Gastroesophageal sphincter (tissue), 4 donors: ENCODE data around the gene GLMN. TPM values are rescaled to one million over a fixed set of nuclear protein-coding genes. Genes with fewer than 3 reads are reported as not detected.
A peak's percentile ranks its signal among the peaks of the same experiment; 100 is the strongest.
"Not testable (repeated sequence)": the region's sequence is repeated elsewhere in the genome, so short reads cannot be mapped to it uniquely, and the experiment has no call there.

ENCODE experiments used
- ATAC-seq: fragments of 150-250 bp; one replicate; pipeline ENCODE4 v1.9.1; 2016; ENCODE audit warnings: mild to moderate bottlenecking, moderate library complexity
- H3K27ac ChIP-seq, 4 donors: fragments of 200-600 bp; sonication (generic) in 3 of 4; 1 replicate in 3 of 4; 2 replicates in 1 of 4; pipeline ENCODE4 v1.5.1; 2016 to 2019
- H3K27me3 ChIP-seq: fragments of 200-600 bp; sonication (generic); one replicate; pipeline ENCODE4 v1.5.1; 2019
- H3K36me3 ChIP-seq, 2 donors: fragments of 200-600 bp; sonication (generic); one replicate each; pipeline ENCODE4 v1.5.1; 2019; ENCODE audit warnings: control low read depth in 1 of 2
- H3K4me1 ChIP-seq, 3 donors: fragments of 200-600 bp; sonication (generic); 1 replicate in 2 of 3; 2 replicates in 1 of 3; pipeline ENCODE4 v1.5.1; 2016 to 2019; ENCODE audit warnings: control low read depth in 2 of 3
- H3K4me3 ChIP-seq, 2 donors: fragments of 200-600 bp; sonication (generic); one replicate each; pipeline ENCODE4 v1.5.1; 2019; ENCODE audit warnings: mild to moderate bottlenecking in 1 of 2, moderate library complexity in 1 of 2
- H3K9me3 ChIP-seq, 3 donors: fragments of 200-600 bp; sonication (generic); one replicate each; pipeline ENCODE4 v1.5.1; 2017 to 2019; ENCODE audit warnings: control low read depth in 2 of 3
- CTCF ChIP-seq, 4 experiments: fragments of 200-600 bp in 2 of 4; fragments of 450-650 bp in 2 of 4; sonication (generic) in 1 of 4; IDR thresholded peaks; one replicate each; pipeline ENCODE4 v1.5.1; 2017 to 2019; ENCODE audit warnings: antibody characterized with exemption in 4 of 4, mild to moderate bottlenecking in 2 of 4, moderate library complexity in 2 of 4
- EP300 ChIP-seq: sonication (generic); formaldehyde crosslinking; IDR thresholded peaks from one replicate; pipeline ENCODE4 v1.6.1; 2017; ENCODE audit warnings: antibody characterized with exemption, mild to moderate bottlenecking
- POLR2A ChIP-seq, 2 donors: fragments of 450-650 bp; IDR thresholded peaks; one replicate each; pipeline ENCODE4 v1.6.1; 2017; ENCODE audit warnings: antibody characterized with exemption in 2 of 2, mild to moderate bottlenecking in 2 of 2, moderate library complexity in 1 of 2
- POLR2AphosphoS5 ChIP-seq: sonication (generic); formaldehyde crosslinking; IDR thresholded peaks from one replicate; pipeline ENCODE4 v1.6.1; 2017; ENCODE audit warnings: antibody characterized with exemption
- WGBS, 2 donors: methylation state at CpG; one replicate each; pipeline ENCODE4 v1.1.5; 2018; ENCODE audit warnings: low coverage in 1 of 2; 5-methylcytosine and 5-hydroxymethylcytosine counted together
- total RNA-seq, 4 donors: library from RNA; depleted of rRNA; stranded (reverse); fragments of >200 nt; gene quantifications; one replicate each; pipeline ENCODE4 v1.1.0, GENCODE V29; 2016

The GLMN gene
- total RNA-seq, 4 donors from 2014 or later, result 5.1 to 19.1 (median 11.5) TPM

GRCh38 chr1:92299477-92300150 lies 827 bp upstream of the GLMN start:
- H3K4me3 ChIP-seq, result peak overlapping the region; percentile 76 to 85
- H3K27me3 ChIP-seq, result no peaks in the 10 kb centered on the region
- H3K27ac ChIP-seq, result peak overlapping the region; percentile 67 to 96 (median 94)
- H3K36me3 ChIP-seq, result peaks cover 0 to 26% of the 10 kb centered on the region in 2 donors
- no peak for ATAC-seq
- 43 to 72% methylated on average over 7 to 9 of the region's 11 CpGs for WGBS, 2 donors
- peaks cover 0 to 50% (median 0%) of the 10 kb centered on the region in 3 donors for H3K4me1 ChIP-seq
- H3K9me3 ChIP-seq, result no peaks in the 10 kb centered on the region
- no peak for TF ChIP-seq EP300
- TF ChIP-seq POLR2A (IDR thresholded peaks at IDR 0.05), result no peak
- no peak for TF ChIP-seq POLR2AphosphoS5
- TF ChIP-seq CTCF (IDR thresholded peaks at IDR 0.05), result no peak

GRCh38 chr1:92298213-92298572 lies 594 bp downstream of the GLMN start:
- Histone ChIP-seq H3K9me3 (no peaks in the 10 kb centered on the region), H3K27ac (peak overlapping the region; percentile 67 to 96 (median 94)), H3K4me1 (peaks cover 0 to 54% (median 0%) of the 10 kb centered on the region in 3 donors), H3K4me3 (peak overlapping the region; percentile 76 to 85), H3K27me3 (no peaks in the 10 kb centered on the region), H3K36me3 (peaks cover 0 to 14% of the 10 kb centered on the region in 2 donors)
- ATAC-seq, result no peak
- 4 to 10% methylated on average over 3 of the region's 3 CpGs for WGBS, 2 donors
- TF ChIP-seq POLR2A (IDR thresholded peaks at IDR 0.05), result no peak
- no peak for TF ChIP-seq EP300
- no peak for TF ChIP-seq CTCF (IDR thresholded peaks at IDR 0.05)
- no peak for TF ChIP-seq POLR2AphosphoS5

DNA sequence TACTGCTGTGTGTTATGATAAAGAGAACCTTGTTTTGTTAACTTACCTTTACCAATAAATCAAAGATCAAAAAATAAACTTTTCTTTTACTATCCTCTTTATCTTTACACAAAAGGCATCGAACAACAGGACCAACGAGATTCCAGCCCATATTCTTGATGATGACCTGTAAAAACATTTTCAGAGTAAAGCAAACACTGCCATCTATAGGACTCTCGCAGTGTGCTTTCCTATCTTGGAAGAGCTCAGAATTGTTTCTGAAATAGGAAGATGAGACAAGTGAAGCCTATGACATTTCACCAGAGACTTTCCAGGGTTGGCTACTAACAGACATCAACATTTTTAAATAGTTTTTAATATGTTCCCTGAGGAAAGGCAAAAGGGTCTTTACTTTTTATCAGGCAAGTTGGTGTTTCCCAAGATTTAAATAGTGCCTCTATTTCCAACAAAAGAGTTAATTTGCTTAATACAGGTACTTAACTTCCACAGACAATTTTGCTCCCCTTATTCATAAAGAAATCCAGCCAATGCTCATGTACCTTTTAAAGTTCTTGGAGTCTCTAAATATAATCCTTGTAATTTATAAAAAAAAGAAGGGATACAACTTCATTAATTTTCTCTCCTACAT lies 7.3 kb downstream of the GLMN start:
- no peak overlapping the region for H3K4me3 ChIP-seq
- H3K9me3 ChIP-seq, result no peaks in the 10 kb centered on the region
- TF ChIP-seq POLR2AphosphoS5, result no peak
- peak; percentile 35 to 60 (median 52) for TF ChIP-seq CTCF (IDR thresholded peaks at IDR 0.05)
- H3K4me1 ChIP-seq, result peaks cover 0 to 23% (median 0%) of the 10 kb centered on the region in 3 donors
- 11 to 19% methylated on average over 3 of the region's 3 CpGs for WGBS, 2 donors
- H3K36me3 ChIP-seq, result peaks cover 0 to 53% of the 10 kb centered on the region in 2 donors
- no peak for ATAC-seq
- H3K27ac ChIP-seq, result no peak overlapping the region
- H3K27me3 ChIP-seq, result no peaks in the 10 kb centered on the region

DNA sequence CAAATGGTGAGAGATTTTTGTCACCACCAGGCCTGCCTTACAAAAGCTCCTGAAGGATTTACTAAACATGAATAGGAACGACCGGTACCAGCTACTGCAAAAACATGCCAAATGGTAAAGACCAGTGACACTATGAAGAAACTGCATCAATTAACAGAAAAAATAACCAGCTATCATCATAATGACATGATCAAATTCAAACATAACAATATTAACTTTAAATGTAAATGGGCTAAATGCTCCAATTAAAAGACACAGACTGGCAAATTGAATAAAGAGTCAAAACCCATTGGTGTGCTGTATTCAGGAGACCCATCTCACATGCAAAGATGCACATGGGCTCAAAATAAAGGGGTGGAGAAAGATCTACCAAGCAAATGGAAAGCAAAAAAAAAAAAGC lies 17.4 kb downstream of the GLMN start:
- H3K36me3 ChIP-seq, result peaks cover 0 to 65% of the 10 kb centered on the region in 2 donors
- not testable (repeated sequence) for H3K4me3 ChIP-seq, H3K4me1 ChIP-seq, ATAC-seq, H3K27ac ChIP-seq, H3K27me3 ChIP-seq, H3K9me3 ChIP-seq
- WGBS, 2 donors, result 100% methylated on average over 2 of the region's 2 CpGs

DNA sequence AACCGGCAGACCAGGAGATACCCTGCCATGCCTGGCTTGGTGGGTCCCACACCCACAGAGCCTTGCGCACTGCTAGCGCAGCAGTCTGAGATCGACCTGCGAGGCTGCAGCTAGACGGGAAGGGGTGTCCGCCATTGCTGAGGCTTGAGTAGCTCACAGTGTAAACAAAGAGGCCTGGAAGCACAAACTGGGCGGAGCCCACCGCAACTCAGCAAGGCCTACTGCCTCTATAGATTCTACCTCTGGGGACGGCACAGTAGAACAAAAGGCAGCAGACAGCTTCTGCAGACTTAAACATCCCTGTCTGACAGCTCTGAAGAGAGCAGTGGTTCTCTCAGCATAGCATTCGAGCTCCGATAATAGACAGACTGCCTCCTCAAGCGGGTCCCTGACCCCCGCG lies 19.0 kb downstream of the GLMN start:
- not testable (repeated sequence) for H3K4me3 ChIP-seq, H3K27me3 ChIP-seq, H3K9me3 ChIP-seq, H3K27ac ChIP-seq, ATAC-seq, H3K4me1 ChIP-seq
- H3K36me3 ChIP-seq, result peaks cover 0 to 59% of the 10 kb centered on the region in 2 donors
- 98 to 100% methylated on average over 1 to 5 of the region's 15 CpGs for WGBS, 2 donors

GRCh38 chr1:92277105-92277723 lies 21.6 kb downstream of the GLMN start:
- no peak overlapping the region for H3K4me3 ChIP-seq
- H3K4me1 ChIP-seq, result no peaks in the 10 kb centered on the region
- ATAC-seq, result no peak
- no peaks in the 10 kb centered on the region for H3K27me3 ChIP-seq
- TF ChIP-seq POLR2A (IDR thresholded peaks at IDR 0.05) (no peak), POLR2AphosphoS5 (no peak), EP300 (no peak), CTCF (IDR thresholded peaks at IDR 0.05) (no peak)
- H3K36me3 ChIP-seq, result peaks cover 0 to 78% of the 10 kb centered on the region in 2 donors
- H3K27ac ChIP-seq, result no peak overlapping the region
- 84 to 100% methylated on average over 1 to 4 of the region's 4 CpGs for WGBS, 2 donors
- no peaks in the 10 kb centered on the region for H3K9me3 ChIP-seq
